A673 (cell line): ENCODE results near the gene MTR.

ENCODE experiments used
- CTCF ChIP-seq: fragments of 300-800, 200-600 bp; sonication (generic); conservative IDR thresholded peaks from 2 replicates; pipeline ENCODE4 v1.5.1; 2017; ENCODE audit warnings: low read depth, mild to moderate bottlenecking, antibody characterized with exemption, low read length, moderate library complexity, mixed read lengths
- EZH2 ChIP-seq: fragments of 200-600 bp; sonication (generic); IDR thresholded peaks from 2 replicates; pipeline ENCODE4 v1.6.1; 2017; ENCODE audit warnings: borderline replicate concordance, low read depth, mild to moderate bottlenecking, mixed read lengths, antibody characterized with exemption, low read length; ENCODE audit not compliant: poor library complexity, severe bottlenecking

- TF ChIP-seq CTCF (no peak), EZH2 (no peak)
These were observed 69.1 kb downstream of the MTR start for GRCh38 chr1:236864211-236864610.
